Activated naive CD8-positive, alpha-beta T cell treated with anti-CD3 and anti-CD28 coated beads, Interleukin-2, amount 50 U/mL, for 16 hours (primary cell): Measurements from ENCODE around the gene OR1A1.
"Not testable (repeated sequence)": the region's sequence is repeated elsewhere in the genome, so short reads cannot be mapped to it uniquely, and the experiment has no call there.

ENCODE experiments used
- DNase-seq: peaks from one replicate; pipeline ENCODE4 v3.0.0-alpha.2; 2020; ENCODE audit warnings: low read depth, low spot score

Gene OR1A1

GRCh38 chr17:3207367-3207766, at the start of gene OR1A1:
Gene OR1A1, plus strand, starts transcription at chr17:3207667. Its CDS starts 7,954 bp downstream, at chr17:3215621.
- DNase-seq, result no peak

GRCh38 chr17:3167574-3167973, 39.9 kb upstream of the OR1A1 start:
- no peak for DNase-seq

GRCh38 chr17:3189961-3190360, 17.5 kb upstream of the OR1A1 start:
- no peak for DNase-seq

- no peak for DNase-seq
Measured at GRCh38 chr17:3197219-3197618, 10.2 kb upstream of the OR1A1 start, which contains the start of gene OR1A2. Gene OR1A2, plus strand, starts transcription at chr17:3197519. Its CDS starts 0 bp downstream, at chr17:3197519.

GRCh38 chr17:3208484-3208883, 1.0 kb downstream of the OR1A1 start:
- DNase-seq, result no peak

- no peak for DNase-seq
Measured at GRCh38 chr17:3213001-3213400, 5.5 kb downstream of the OR1A1 start.

GRCh38 chr17:3213587-3213986, 6.1 kb downstream of the OR1A1 start:
- DNase-seq, result no peak

GRCh38 chr17:3219978-3220377, 12.5 kb downstream of the OR1A1 start:
- DNase-seq, result not testable (repeated sequence)

- no peak for DNase-seq
Measured at GRCh38 chr17:3221850-3222249, 14.4 kb downstream of the OR1A1 start.

GRCh38 chr17:3222505-3222904, 15.0 kb downstream of the OR1A1 start:
- no peak for DNase-seq

GRCh38 chr17:3224721-3225352, 17.4 kb downstream of the OR1A1 start:
- DNase-seq, result not testable (repeated sequence)

- DNase-seq, result not testable (repeated sequence)
Measured at GRCh38 chr17:3232300-3232699, 24.8 kb downstream of the OR1A1 start.

- DNase-seq, result not testable (repeated sequence)
Measured at GRCh38 chr17:3238685-3239084, 31.2 kb downstream of the OR1A1 start.

GRCh38 chr17:3241044-3241443, 33.6 kb downstream of the OR1A1 start:
- DNase-seq, result not testable (repeated sequence)

GRCh38 chr17:3244841-3245240, 37.4 kb downstream of the OR1A1 start:
- DNase-seq, result not testable (repeated sequence)

- not testable (repeated sequence) for DNase-seq
Measured at GRCh38 chr17:3249013-3249412, 41.5 kb downstream of the OR1A1 start.

- no peak for DNase-seq
Measured at GRCh38 chr17:3256575-3256974, 49.1 kb downstream of the OR1A1 start.

- no peak for DNase-seq
Measured at GRCh38 chr17:3260163-3260562, 52.7 kb downstream of the OR1A1 start.

GRCh38 chr17:3260600-3260999, 53.1 kb downstream of the OR1A1 start:
- DNase-seq, result no peak
